ENCODE data around the gene WNT16. TPM values are rescaled to one million over a fixed set of nuclear protein-coding genes. Genes with fewer than 3 reads are reported as not detected.

Gene WNT16
- total RNA-seq, 1 donor from 2014 or later = not detected

DNA sequence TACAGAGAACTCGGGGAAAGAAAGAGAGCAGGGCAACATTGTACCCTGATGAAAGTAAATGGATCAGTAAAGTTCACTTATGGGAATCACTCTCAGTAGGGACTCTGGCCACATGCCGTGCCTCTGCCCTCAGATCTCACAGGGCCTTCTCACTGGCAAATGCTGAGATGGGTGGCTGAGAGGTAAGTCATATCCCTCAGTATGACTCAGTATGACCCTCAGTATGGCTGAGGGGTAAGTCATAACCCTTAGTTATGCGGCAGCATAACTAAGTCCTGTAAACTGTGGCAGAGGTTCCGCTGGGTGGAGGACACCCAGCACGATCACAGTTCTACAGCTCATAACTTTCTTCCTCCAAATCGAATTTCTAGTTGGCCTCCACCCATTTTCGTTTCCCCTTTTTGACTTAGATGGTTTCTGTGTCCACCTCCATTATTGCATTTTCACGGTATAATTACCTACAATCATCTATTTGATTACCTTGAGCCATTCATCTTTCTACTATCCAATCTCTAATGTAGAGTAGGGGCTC lies 26.5 kb upstream of the WNT16 start:
- no peak overlapping the region for H3K27ac Mint-ChIP-seq (ENCODE audit: unreplicated experiment)
- DNase-seq = no peak
- no peaks in the 10 kb centered on the region for H3K27me3 Mint-ChIP-seq (ENCODE audit: unreplicated experiment)
- TF ChIP-seq, protein P1, sequence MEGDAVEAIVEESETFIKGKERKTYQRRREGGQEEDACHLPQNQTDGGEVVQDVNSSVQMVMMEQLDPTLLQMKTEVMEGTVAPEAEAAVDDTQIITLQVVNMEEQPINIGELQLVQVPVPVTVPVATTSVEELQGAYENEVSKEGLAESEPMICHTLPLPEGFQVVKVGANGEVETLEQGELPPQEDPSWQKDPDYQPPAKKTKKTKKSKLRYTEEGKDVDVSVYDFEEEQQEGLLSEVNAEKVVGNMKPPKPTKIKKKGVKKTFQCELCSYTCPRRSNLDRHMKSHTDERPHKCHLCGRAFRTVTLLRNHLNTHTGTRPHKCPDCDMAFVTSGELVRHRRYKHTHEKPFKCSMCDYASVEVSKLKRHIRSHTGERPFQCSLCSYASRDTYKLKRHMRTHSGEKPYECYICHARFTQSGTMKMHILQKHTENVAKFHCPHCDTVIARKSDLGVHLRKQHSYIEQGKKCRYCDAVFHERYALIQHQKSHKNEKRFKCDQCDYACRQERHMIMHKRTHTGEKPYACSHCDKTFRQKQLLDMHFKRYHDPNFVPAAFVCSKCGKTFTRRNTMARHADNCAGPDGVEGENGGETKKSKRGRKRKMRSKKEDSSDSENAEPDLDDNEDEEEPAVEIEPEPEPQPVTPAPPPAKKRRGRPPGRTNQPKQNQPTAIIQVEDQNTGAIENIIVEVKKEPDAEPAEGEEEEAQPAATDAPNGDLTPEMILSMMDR (IDR thresholded peaks at IDR 0.05; ENCODE audit: partially characterized antibody, unreplicated experiment) = no peak
- H3K9me3 Mint-ChIP-seq (ENCODE audit: unreplicated experiment) = no peaks in the 10 kb centered on the region
- no peaks in the 10 kb centered on the region for H3K4me1 Mint-ChIP-seq (ENCODE audit: low read depth, unreplicated experiment)
- no peaks in the 10 kb centered on the region for H3K36me3 Mint-ChIP-seq (ENCODE audit: unreplicated experiment)
- H3K4me3 Mint-ChIP-seq (ENCODE audit: unreplicated experiment) = no peak overlapping the region

GRCh38 chr7:121303422-121304101 lies 25.2 kb upstream of the WNT16 start:
- Mint-ChIP-seq H3K4me3 (ENCODE audit: unreplicated experiment) (no peak overlapping the region), H3K27ac (ENCODE audit: unreplicated experiment) (no peak overlapping the region), H3K36me3 (ENCODE audit: unreplicated experiment) (no peaks in the 10 kb centered on the region), H3K27me3 (ENCODE audit: unreplicated experiment) (no peaks in the 10 kb centered on the region), H3K4me1 (ENCODE audit: low read depth, unreplicated experiment) (no peaks in the 10 kb centered on the region), H3K9me3 (ENCODE audit: unreplicated experiment) (no peaks in the 10 kb centered on the region)
- no peak for DNase-seq
- TF ChIP-seq, protein P1 (IDR thresholded peaks at IDR 0.05; ENCODE audit: partially characterized antibody, unreplicated experiment) = no peak

GRCh38 chr7:121304102-121304658 lies 24.6 kb upstream of the WNT16 start:
- Mint-ChIP-seq H3K27ac (ENCODE audit: unreplicated experiment) (no peak overlapping the region), H3K4me1 (ENCODE audit: low read depth, unreplicated experiment) (no peaks in the 10 kb centered on the region)

GRCh38 chr7:121305109-121305508 lies 23.7 kb upstream of the WNT16 start:
- H3K27ac Mint-ChIP-seq (ENCODE audit: unreplicated experiment) = no peak overlapping the region

More at GRCh38 chr7:121304102-121304658, 24.6 kb upstream of the WNT16 start:
- no peaks in the 10 kb centered on the region for H3K27me3 Mint-ChIP-seq (ENCODE audit: unreplicated experiment)
- H3K9me3 Mint-ChIP-seq (ENCODE audit: unreplicated experiment) = no peaks in the 10 kb centered on the region
- no peak for DNase-seq
- no peaks in the 10 kb centered on the region for H3K36me3 Mint-ChIP-seq (ENCODE audit: unreplicated experiment)
- H3K4me3 Mint-ChIP-seq (ENCODE audit: unreplicated experiment) = no peak overlapping the region
- TF ChIP-seq, protein P1 (IDR thresholded peaks at IDR 0.05; ENCODE audit: partially characterized antibody, unreplicated experiment) = no peak

More at GRCh38 chr7:121305109-121305508, 23.7 kb upstream of the WNT16 start:
- peaks cover 1% of the 10 kb centered on the region for H3K9me3 Mint-ChIP-seq (ENCODE audit: unreplicated experiment)
- no peaks in the 10 kb centered on the region for H3K27me3 Mint-ChIP-seq (ENCODE audit: unreplicated experiment)
- no peak overlapping the region for H3K4me3 Mint-ChIP-seq (ENCODE audit: unreplicated experiment)
- no peaks in the 10 kb centered on the region for H3K36me3 Mint-ChIP-seq (ENCODE audit: unreplicated experiment)
- no peaks in the 10 kb centered on the region for H3K4me1 Mint-ChIP-seq (ENCODE audit: low read depth, unreplicated experiment)
- no peak for DNase-seq
- TF ChIP-seq, protein P1 (IDR thresholded peaks at IDR 0.05; ENCODE audit: partially characterized antibody, unreplicated experiment) = no peak
